ENCODE measurements around the gene CCL28. TPM values are rescaled to one million over a fixed set of nuclear protein-coding genes. Genes with fewer than 3 reads are reported as not detected.

CCL28 gene
- total RNA-seq, 1 donor from 2014 or later: 0.46 TPM

GRCh38 chr5:43336159-43336558 is 76.0 kb downstream of the CCL28 start:
- no peak overlapping the region for H3K27ac Mint-ChIP-seq (ENCODE audit: unreplicated experiment)
- no peaks in the 10 kb centered on the region for H3K4me1 Mint-ChIP-seq (ENCODE audit: unreplicated experiment)
- no peak overlapping the region for H3K4me3 Mint-ChIP-seq (ENCODE audit: unreplicated experiment)
- no peak for TF ChIP-seq CTCF (IDR thresholded peaks at IDR 0.05; ENCODE audit: unreplicated experiment)
- peaks cover 16% of the 10 kb centered on the region for H3K36me3 Mint-ChIP-seq (ENCODE audit: low read depth, unreplicated experiment)
- DNase-seq (ENCODE audit: low spot score): no peak
- no peaks in the 10 kb centered on the region for H3K27me3 Mint-ChIP-seq (ENCODE audit: unreplicated experiment)
- peaks cover 15% of the 10 kb centered on the region for H3K9me3 Mint-ChIP-seq (ENCODE audit: unreplicated experiment)

GRCh38 chr5:43335681-43336080 is 76.5 kb downstream of the CCL28 start:
- H3K27ac Mint-ChIP-seq (ENCODE audit: unreplicated experiment): no peak overlapping the region
- peaks cover 15% of the 10 kb centered on the region for H3K9me3 Mint-ChIP-seq (ENCODE audit: unreplicated experiment)
- no peak for DNase-seq (ENCODE audit: low spot score)
- peaks cover 16% of the 10 kb centered on the region for H3K36me3 Mint-ChIP-seq (ENCODE audit: low read depth, unreplicated experiment)
- no peaks in the 10 kb centered on the region for H3K27me3 Mint-ChIP-seq (ENCODE audit: unreplicated experiment)
- H3K4me3 Mint-ChIP-seq (ENCODE audit: unreplicated experiment): no peak overlapping the region
- H3K4me1 Mint-ChIP-seq (ENCODE audit: unreplicated experiment): no peaks in the 10 kb centered on the region
- TF ChIP-seq CTCF (IDR thresholded peaks at IDR 0.05; ENCODE audit: unreplicated experiment): no peak

- DNase-seq (ENCODE audit: low spot score): no peak
- no peak for TF ChIP-seq CTCF (IDR thresholded peaks at IDR 0.05; ENCODE audit: unreplicated experiment)
- H3K9me3 Mint-ChIP-seq (ENCODE audit: unreplicated experiment): peaks cover 12% of the 10 kb centered on the region
- H3K36me3 Mint-ChIP-seq (ENCODE audit: low read depth, unreplicated experiment): peaks cover 11% of the 10 kb centered on the region
- H3K27me3 Mint-ChIP-seq (ENCODE audit: unreplicated experiment): no peaks in the 10 kb centered on the region
- no peaks in the 10 kb centered on the region for H3K4me1 Mint-ChIP-seq (ENCODE audit: unreplicated experiment)
- no peak overlapping the region for H3K4me3 Mint-ChIP-seq (ENCODE audit: unreplicated experiment)
- H3K27ac Mint-ChIP-seq (ENCODE audit: unreplicated experiment): no peak overlapping the region
Observed at GRCh38 chr5:43332401-43332800, 79.8 kb downstream of the CCL28 start.

Other genes with a start within 250 kb of the CCL28 start
- gene NIM1K, start 220.2 kb downstream of the CCL28 start, total RNA-seq (ENCODE audit: unreplicated experiment): 0.15 TPM
- gene HMGCS1, start 99.0 kb downstream of the CCL28 start, total RNA-seq (ENCODE audit: unreplicated experiment): 192 TPM
- 6.8 TPM for gene TMEM267, start 71.5 kb upstream of the CCL28 start, total RNA-seq (ENCODE audit: unreplicated experiment)
- gene C5orf34, start 102.8 kb upstream of the CCL28 start, total RNA-seq (ENCODE audit: unreplicated experiment): 4.8 TPM
- gene PAIP1, start 144.7 kb upstream of the CCL28 start, total RNA-seq (ENCODE audit: unreplicated experiment): 92.4 TPM
- 21.7 TPM for gene NNT, start 190.8 kb upstream of the CCL28 start, total RNA-seq (ENCODE audit: unreplicated experiment)